Measurements from ENCODE around the gene ETNK2.
"Not testable (repeated sequence)": the region's sequence is repeated elsewhere in the genome, so short reads cannot be mapped to it uniquely, and the experiment has no call there.

ETNK2 gene

DNA sequence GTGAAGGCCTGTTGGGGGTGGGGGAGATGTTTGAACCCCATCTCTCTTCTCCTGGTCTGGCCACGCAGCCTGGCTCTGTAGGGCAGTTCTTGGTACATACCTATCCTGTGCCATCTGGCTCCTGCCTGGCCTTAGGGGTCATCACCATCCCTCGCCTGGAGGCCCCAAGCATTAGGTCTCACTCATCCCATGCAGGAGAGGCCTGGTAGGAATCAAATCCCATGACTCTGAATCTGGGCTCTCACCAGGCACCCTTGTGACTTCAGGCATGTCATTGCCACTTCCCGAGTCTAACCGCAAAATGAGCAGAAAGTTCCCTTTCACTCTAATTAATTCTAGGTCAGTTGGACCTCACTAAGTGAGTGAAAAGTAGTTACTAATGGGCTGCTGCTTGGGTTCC, 37.2 kb downstream of the ETNK2 start:
- no peak for TF ChIP-seq ZNF274 (IDR thresholded peaks at IDR 0.05; ENCODE audit: low read depth, low read length)
- H3K4me3 ChIP-seq (ENCODE audit: low read length), result no peak overlapping the region

DNA sequence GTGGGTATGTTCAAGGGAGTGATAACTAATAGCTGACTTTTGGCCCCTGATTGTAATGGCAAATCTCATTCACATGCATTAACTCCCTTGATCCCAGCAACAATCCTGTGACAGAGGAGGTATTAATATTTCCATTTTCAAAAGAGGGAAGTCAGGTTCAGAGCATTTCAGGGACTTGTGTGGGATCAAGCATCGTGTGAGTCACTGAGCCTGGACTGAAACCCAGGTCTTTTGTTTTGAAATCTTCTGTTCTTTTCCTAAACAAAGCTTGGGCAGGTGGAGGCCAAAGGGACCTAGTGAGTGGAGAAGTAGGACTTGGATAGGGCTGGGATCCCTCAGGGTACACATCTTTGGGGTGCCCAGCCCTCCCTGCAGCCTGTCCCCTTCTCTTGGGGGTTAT, 37.9 kb downstream of the ETNK2 start:
- H3K4me3 ChIP-seq (ENCODE audit: low read length), result no peak overlapping the region
- no peak for TF ChIP-seq ZNF274 (IDR thresholded peaks at IDR 0.05; ENCODE audit: low read depth, low read length)

DNA sequence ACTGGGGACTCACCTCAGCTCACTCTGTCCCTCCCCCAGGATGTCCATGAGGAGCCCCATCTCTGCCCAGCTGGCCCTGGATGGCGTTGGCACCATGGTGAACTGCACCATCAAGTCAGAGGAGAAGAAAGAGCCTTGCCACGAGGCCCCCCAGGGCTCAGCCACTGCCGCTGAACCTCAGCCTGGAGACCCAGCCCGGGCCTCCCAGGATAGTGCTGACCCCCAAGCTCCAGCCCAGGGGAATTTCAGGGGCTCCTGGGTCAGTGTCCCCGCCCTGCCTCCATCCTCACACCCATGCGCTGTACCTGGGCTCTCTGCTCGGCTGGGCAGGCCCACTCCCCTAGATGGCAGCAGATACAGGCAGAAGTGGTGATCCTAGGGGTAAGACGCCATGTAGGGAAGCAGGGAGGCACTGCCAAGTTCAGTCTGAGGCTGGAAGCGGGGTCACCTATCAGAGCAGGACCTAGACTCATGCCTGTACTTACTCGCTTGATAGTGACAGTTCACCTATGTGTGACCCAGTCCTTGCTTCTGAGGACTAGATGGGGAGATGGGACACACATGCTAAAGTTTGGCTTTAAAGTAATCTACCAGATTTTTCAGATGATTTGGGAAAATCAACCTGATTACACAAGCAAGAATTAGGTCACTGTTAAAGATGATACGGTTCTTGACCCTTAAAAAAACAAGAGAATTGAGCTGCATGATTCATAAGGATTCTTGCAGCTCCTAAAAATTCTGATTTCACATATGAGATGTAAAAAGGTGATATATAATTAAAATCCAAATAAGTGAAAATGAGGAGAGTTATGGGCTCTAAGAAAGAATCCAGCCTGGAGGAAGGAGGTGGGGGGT, 38.7 kb downstream of the ETNK2 start:
- TF ChIP-seq ZNF274 (IDR thresholded peaks at IDR 0.05; ENCODE audit: low read depth, low read length), result no peak
- no peak overlapping the region for H3K4me3 ChIP-seq (ENCODE audit: low read length)

DNA sequence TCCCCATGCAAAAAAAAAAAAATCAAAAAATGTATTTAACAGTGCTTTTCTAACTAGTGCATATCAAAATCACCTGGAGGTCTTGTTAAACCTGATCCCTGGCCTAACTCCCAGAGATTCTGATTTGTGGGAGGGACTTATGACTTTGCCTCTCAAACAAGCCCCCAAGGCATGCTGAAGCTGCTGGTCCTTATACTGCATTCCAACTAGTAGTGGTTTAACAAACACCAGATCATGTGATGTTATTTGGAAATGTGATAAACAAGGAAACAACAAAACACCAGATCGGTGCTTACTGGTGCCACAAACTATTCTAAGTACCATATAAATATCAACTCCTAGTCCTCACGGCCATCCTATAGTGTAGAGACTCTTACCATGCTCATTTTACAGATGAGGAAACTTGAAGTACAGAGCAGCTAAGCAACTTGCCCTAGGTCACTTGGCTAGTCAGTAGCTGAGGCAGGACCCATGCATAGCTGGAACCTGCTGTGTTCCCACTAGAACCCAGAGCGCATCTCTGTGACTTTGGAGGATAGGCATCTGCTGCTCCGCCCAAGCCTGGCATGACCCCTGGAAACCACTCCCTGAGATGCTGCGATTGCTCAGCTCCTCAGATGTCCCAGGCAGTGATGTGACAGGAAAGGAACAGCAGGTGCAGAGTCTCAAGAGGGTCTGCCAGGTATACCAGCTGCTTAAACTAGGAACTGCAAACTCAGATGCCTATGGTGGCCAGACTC, 40.8 kb downstream of the ETNK2 start:
- no peak for TF ChIP-seq ZNF274 (IDR thresholded peaks at IDR 0.05; ENCODE audit: low read depth, low read length)

GRCh38 chr1:204108312-204109141, 43.3 kb downstream of the ETNK2 start:
- no peak overlapping the region for H3K4me3 ChIP-seq (ENCODE audit: low read length)
- TF ChIP-seq ZNF274 (IDR thresholded peaks at IDR 0.05; ENCODE audit: low read depth, low read length), result no peak

More for the DNA sequence above, 40.8 kb downstream of the ETNK2 start:
- H3K4me3 ChIP-seq (ENCODE audit: low read length), result no peak overlapping the region

DNA sequence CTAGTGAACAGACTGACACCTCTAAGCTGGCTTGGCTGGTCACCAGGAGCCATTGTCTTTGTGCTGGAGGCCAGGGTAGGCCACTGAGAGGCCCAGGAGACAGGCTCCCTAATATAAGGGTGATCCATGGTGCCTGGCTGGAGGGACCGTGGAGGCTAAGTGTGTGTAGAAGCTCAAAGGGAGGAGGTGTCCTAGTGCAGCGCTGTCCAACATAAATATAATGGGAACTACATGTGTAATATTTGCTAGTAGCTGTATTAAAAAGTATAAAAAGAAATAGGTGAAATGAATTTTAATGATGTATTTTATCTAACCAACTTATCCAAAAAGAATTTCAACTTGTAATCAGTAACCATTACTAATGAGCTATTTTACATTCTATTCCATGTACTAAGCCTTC, 44.0 kb downstream of the ETNK2 start:
- H3K4me3 ChIP-seq (ENCODE audit: low read length), result no peak overlapping the region
- TF ChIP-seq ZNF274 (IDR thresholded peaks at IDR 0.05; ENCODE audit: low read depth, low read length), result no peak

DNA sequence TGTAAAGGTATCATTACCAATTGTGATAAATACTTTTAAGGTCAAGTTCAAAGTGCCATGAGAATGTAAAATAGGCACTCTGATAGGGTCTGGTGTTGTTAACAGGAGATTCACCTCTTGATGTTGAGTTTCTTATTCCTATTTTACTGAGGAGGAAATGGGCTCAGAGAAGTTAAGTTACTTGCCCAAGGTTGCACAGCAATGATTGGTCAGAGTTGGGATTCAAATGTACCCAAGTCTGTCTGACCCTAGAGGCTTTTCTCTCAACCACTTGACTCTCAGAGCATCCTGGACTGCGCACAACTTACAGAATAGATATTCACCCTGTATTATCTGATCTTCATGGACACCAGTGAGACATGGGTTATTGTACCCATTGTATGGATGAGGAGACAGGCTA, 45.0 kb downstream of the ETNK2 start:
- TF ChIP-seq ZNF274 (IDR thresholded peaks at IDR 0.05; ENCODE audit: low read depth, low read length), result no peak
- H3K4me3 ChIP-seq (ENCODE audit: low read length), result no peak overlapping the region

- no peak for TF ChIP-seq ZNF274 (IDR thresholded peaks at IDR 0.05; ENCODE audit: low read depth, low read length)
These were observed 46.7 kb downstream of the ETNK2 start for GRCh38 chr1:204105131-204105515.

GRCh38 chr1:204104331-204105130, 47.3 kb downstream of the ETNK2 start:
- no peak for TF ChIP-seq ZNF274 (IDR thresholded peaks at IDR 0.05; ENCODE audit: low read depth, low read length)
- no peak overlapping the region for H3K4me3 ChIP-seq (ENCODE audit: low read length)

More at GRCh38 chr1:204105131-204105515, 46.7 kb downstream of the ETNK2 start:
- H3K4me3 ChIP-seq (ENCODE audit: low read length), result no peak overlapping the region

- no peak overlapping the region for H3K4me3 ChIP-seq (ENCODE audit: low read length)
- TF ChIP-seq ZNF274 (IDR thresholded peaks at IDR 0.05; ENCODE audit: low read depth, low read length), result no peak
These were observed 48.5 kb downstream of the ETNK2 start for GRCh38 chr1:204103431-204103741.

DNA sequence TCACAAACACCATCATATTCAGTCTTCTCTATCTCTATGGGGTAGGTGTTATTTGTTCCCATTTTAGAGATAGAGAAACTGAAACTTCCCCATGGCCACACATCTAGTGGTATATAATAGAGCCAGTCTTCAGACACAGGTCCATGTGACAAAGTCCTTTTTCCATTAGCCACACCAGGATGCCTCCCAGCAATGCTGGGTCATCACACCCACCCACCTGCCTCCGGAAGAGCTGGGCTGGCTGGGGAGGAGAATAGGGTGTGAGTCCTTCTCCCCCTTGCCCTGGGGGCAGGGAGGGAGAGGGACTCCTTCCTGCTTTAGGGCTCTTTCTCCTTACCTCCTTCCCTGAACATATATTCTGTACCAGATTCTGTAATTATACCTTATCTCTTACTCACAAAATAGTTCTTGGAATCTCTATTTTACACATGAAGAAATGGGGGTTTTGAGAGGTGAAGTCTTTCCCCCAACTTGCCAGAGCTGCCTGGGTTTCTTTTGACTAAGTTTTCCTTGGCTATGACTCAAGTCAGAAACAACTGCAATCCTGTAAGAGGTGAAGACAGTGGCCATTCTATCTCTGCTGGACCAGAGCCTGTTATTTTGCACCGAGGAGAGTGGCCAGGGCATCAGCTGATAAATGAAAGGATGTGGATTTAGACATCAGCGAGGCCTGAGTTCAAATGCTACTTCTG, 49.0 kb downstream of the ETNK2 start:
- no peak overlapping the region for H3K4me3 ChIP-seq (ENCODE audit: low read length)
- no peak for TF ChIP-seq ZNF274 (IDR thresholded peaks at IDR 0.05; ENCODE audit: low read depth, low read length)

DNA sequence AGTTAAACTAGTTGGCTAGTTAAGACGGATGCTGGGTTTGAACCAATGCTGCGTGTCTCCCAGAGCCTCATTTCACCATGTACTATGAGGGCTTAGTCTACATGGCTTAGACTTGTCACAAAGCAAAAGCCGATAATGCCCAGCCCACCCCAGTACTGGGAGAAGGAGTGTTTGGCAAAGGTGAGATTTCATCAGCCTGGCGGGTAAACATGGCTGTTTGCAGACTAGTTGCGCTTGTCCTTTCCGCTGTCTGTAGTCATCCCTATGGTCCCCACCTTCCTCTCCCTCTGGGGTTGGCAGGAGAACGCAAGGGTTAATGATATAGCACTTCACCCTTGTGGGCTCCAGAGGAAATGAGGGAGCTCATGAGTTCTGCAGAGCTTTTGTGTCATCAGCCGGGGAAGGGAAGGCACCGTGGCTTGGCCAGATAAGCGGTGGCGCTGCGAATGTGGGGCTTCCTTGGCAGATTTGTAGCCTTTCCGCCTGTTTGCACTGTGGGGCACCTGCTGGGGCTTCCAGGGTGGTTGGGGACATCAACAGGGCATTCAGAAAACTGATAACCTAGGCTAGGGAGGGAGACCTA, 49.7 kb downstream of the ETNK2 start:
- no peak for TF ChIP-seq ZNF274 (IDR thresholded peaks at IDR 0.05; ENCODE audit: low read depth, low read length)

DNA sequence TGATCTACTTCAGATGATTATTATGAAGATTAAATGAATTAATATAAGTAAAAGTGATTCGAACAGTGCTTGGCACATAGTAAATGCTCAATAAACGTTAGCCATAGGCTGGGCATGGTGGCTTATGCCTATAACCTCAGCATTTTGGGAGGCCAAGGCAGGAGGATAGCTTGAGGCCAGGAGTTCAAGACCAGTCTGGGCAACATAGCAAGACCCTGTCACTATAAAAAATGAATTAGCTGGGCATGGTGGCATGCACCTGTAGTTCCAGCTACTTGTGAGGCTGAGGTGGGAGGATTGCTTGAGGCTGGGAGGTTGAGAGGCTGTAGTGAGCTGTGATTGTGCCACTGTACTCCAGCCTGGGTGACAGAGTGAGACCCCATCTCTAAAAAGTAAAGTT, 52.1 kb downstream of the ETNK2 start:
- not testable (repeated sequence) for H3K4me3 ChIP-seq (ENCODE audit: low read length)

More for the DNA sequence above, 49.7 kb downstream of the ETNK2 start:
- no peak overlapping the region for H3K4me3 ChIP-seq (ENCODE audit: low read length)
